HG02642 (cell line): ENCODE results near the gene RNU1-3.
"Not testable (repeated sequence)": the region's sequence is repeated elsewhere in the genome, so short reads cannot be mapped to it uniquely, and the experiment has no call there.

ENCODE experiments used
- ATAC-seq: cut with Tn5 transposase; IDR thresholded peaks from one replicate; pipeline ENCODE4 v1.9.1; 2021; ENCODE audit warnings: mild to moderate bottlenecking; ENCODE audit not compliant: unreplicated experiment, poor library complexity

Gene RNU1-3

GRCh38 chr1:16666502-16667413 is at the start of gene RNU1-3:
TSS of gene RNU1-3 (minus strand) at chr1:16666948.
- ATAC-seq = peak; percentile 99

GRCh38 chr1:16713480-16713879 is 46.7 kb upstream of the RNU1-3 start:
- ATAC-seq = not testable (repeated sequence)

- not testable (repeated sequence) for ATAC-seq
These were observed 46.2 kb upstream of the RNU1-3 start for GRCh38 chr1:16712984-16713383.

- not testable (repeated sequence) for ATAC-seq
These were observed 45.8 kb upstream of the RNU1-3 start for GRCh38 chr1:16712582-16712981.

DNA sequence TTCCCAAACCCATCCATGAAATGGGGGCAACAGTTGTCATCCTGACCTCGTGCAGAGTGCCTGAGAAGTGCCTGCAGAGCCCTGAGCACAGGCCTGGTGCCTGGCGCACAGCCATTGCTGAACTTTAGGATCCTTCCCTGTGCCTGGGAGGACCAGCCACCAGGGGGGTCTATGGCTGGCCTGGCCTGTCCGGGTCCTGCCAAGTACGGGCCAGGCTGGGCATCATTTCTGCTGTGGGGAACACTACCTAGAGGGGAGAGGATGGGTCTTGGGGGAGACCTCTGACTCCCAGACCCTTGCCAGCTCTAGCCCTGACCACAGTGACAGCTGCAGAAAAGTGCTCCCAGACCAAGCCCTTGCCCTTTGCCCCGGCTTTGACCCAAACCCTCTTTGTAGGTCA is 45.4 kb upstream of the RNU1-3 start:
- ATAC-seq = not testable (repeated sequence)

GRCh38 chr1:16710618-16711017 is 43.9 kb upstream of the RNU1-3 start:
- ATAC-seq = not testable (repeated sequence)

- ATAC-seq = peak; percentile 54
These were observed 42.9 kb upstream of the RNU1-3 start for GRCh38 chr1:16709659-16710087.

DNA sequence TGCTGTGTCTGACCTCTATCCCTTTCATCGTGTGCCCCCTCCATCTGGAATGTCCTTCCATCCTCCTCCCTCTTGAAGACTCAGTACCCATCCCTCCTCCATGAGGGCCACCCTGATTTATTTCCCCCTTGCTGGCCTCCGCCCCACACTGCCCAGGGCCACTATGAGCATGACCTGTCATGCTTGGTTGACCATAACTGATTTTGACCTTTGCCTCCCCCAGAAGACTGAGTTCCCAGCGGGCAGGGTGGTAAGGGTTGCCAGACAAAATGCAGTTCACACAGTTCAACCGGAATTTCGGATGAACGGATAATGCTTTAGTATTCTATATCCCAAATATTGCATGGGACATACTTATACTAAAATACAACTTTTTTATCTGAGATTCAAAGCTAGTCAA is 42.0 kb upstream of the RNU1-3 start:
- not testable (repeated sequence) for ATAC-seq

DNA sequence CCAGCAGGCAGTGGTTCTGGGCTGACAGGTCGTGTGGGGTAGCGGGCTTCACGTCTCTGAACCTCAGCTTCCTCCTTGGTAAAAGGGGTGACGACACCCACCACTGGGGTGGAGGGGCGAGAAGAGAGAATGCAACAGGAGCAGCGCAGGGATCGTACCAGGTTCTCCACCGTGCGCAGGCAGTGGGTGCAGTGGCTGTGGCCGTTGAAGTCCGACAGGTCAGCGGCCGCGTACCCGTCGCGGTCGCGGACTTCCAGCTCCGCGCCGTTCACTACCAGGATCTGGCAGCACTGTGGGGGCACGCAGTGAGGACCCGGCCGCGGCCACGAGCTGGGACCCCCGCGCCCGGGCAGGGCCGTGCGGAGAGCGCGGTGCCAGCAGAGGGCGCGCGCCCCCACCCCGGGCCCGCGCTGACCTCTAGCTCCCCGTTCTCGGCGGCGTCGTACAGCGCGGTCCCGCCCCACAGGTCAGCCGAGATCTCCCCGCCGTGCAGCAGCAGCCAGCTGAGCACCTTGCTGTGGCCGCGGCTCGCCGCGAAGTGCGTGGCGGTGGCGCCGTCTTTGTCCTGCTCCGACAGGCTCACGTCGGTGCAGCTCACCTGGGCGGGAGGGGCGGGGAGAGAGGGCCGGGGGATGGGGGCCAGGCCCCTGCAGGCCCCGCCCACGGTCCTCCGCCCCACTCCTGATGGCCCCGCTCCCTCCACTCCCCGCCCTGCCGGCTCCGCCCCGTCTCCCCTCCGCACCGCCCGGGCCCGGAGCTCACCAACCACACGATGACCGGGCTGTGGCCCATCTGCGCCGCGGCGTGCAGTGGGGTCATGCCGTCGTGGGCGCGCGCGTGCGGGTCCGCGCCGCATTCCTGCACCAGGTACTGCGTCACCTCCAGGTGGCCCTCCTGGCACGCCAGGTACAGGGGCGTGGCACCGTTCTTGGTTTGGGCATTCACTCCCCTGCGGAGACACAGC is 40.7 kb upstream of the RNU1-3 start:
- not testable (repeated sequence) for ATAC-seq

- ATAC-seq = not testable (repeated sequence)
These were observed 39.6 kb upstream of the RNU1-3 start for GRCh38 chr1:16706302-16706701.

GRCh38 chr1:16704502-16705100 is 37.9 kb upstream of the RNU1-3 start:
- not testable (repeated sequence) for ATAC-seq

- not testable (repeated sequence) for ATAC-seq
These were observed 37.3 kb upstream of the RNU1-3 start for GRCh38 chr1:16704076-16704475.

GRCh38 chr1:16703602-16704001 is 36.9 kb upstream of the RNU1-3 start:
- not testable (repeated sequence) for ATAC-seq

DNA sequence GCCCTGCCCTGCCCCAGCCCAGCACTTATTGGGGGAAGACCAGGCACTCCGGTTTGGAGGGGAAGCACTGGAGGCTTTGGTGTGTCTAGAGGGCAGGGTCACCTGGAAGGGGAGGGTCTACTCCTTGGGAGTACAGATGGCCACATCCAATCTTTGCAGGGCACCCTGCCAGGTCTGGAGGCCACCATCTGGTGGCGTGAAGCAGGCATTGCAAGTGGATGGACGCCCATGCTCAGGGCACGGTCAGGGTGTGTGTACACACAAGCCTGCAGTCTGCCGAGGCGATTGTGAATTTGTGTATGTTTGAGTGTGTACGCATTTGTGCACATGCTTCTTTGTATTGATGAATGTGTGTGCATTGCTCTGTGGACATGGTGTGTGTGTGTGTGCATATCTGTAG is 36.4 kb upstream of the RNU1-3 start:
- ATAC-seq = not testable (repeated sequence)

- not testable (repeated sequence) for ATAC-seq
These were observed 35.5 kb upstream of the RNU1-3 start for GRCh38 chr1:16702280-16702679.

GRCh38 chr1:16701189-16701588 is 34.4 kb upstream of the RNU1-3 start:
- not testable (repeated sequence) for ATAC-seq

DNA sequence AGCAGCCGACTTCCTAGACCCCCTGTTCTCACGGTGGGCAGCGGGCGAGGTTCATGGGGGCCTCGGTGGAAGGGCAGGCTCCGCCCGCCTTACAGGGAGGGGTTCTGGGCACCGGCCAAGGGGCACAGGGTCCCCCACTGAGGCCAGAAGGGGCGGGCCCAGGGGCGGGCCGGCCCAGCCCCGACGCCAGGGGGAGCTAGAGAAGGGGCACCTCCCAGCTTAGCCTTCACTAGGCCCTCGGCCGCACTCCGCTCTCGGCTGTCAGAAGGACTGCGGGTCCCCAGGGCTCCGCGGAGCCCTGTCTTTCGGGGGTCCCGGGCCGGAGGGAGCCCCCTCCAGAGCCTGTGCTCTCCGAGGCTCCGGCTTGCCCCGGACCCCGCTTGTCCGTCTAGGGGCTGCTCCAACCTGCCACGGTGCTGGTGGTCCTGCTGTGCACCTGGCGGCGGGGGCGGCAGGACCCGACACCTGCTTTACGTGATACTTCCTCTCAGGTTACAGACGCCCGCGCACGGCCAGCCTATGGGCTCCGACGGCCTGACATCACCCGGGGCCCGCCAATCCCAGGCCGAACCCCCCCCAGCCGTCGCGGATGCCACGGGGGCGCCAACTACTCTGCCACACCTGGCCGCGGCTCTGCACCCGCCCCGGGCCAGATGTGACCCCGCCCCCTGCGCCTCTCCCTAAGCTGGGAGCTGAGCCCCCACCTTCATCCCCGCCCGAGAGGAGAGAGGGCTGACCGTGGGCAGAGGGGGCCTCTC is 33.6 kb upstream of the RNU1-3 start:
- ATAC-seq = not testable (repeated sequence)

- ATAC-seq = not testable (repeated sequence)
These were observed 32.7 kb upstream of the RNU1-3 start for GRCh38 chr1:16699440-16699839.

- not testable (repeated sequence) for ATAC-seq
These were observed 30.4 kb upstream of the RNU1-3 start for GRCh38 chr1:16697152-16697551.
